SU-DHL-6 (cell line): ENCODE data around the gene MFAP3L.

ENCODE experiments used
- H2AFZ ChIP-seq: fragments of 200-600 bp; sonication (generic); 2 replicates; pipeline ENCODE4 v1.6.1; 2014; ENCODE audit warnings: low read depth, mild to moderate bottlenecking, moderate library complexity, mixed read lengths, antibody characterized with exemption, low read length; ENCODE audit not compliant: severe bottlenecking
- H3F3A ChIP-seq: fragments of 200-600 bp; shearing (Covaris generic); 2 replicates; pipeline ENCODE4 v1.6.0; 2016; ENCODE audit warnings: antibody characterized with exemption, mild to moderate bottlenecking; ENCODE audit not compliant: insufficient read depth
- H3K27ac ChIP-seq: fragments of 200-600 bp; sonication (generic); 2 replicates; pipeline ENCODE4 v1.5.1; 2016; ENCODE audit warnings: low read depth, mild to moderate bottlenecking, low read length, moderate library complexity, mixed read lengths
- H3K27me3 ChIP-seq: fragments of 200-600 bp; sonication (generic), shearing (Covaris generic); 2 replicates; pipeline ENCODE4 v1.6.0; 2014; ENCODE audit warnings: mild to moderate bottlenecking, low read length
- H3K36me3 ChIP-seq: fragments of 200-600 bp; sonication (generic); 2 replicates; pipeline ENCODE4 v1.6.1; 2014; ENCODE audit warnings: mild to moderate bottlenecking, low read length, mixed read lengths
- H3K4me2 ChIP-seq: fragments of 300-600, 200-600 bp; shearing (Covaris generic), sonication (generic); 2 replicates; pipeline ENCODE4 v1.6.0; 2014; ENCODE audit warnings: low read length, low read depth, mild to moderate bottlenecking; ENCODE audit not compliant: poor library complexity, severe bottlenecking
- H3K4me3 ChIP-seq: fragments of 200-600 bp; sonication (generic); 2 replicates; pipeline ENCODE4 v1.5.1; 2014; ENCODE audit warnings: antibody characterized with exemption, low read length, mild to moderate bottlenecking, mixed read lengths; ENCODE audit not compliant: insufficient read depth, poor library complexity, severe bottlenecking
- H3K79me2 ChIP-seq: fragments of 200-600 bp; sonication (generic); 2 replicates; pipeline ENCODE4 v1.6.1; 2014; ENCODE audit warnings: mild to moderate bottlenecking, low read length, moderate library complexity; ENCODE audit not compliant: insufficient read depth
- H3K9ac ChIP-seq: fragments of 200-600 bp; sonication (generic); 2 replicates; pipeline ENCODE4 v1.7.0; 2014; ENCODE audit warnings: mild to moderate bottlenecking, low read length
- H3K9me2 ChIP-seq: fragments of 200-600 bp; sonication (generic); replicated peaks from 2 replicates; pipeline ENCODE4 v1.6.1; 2014; ENCODE audit warnings: low read length; ENCODE audit not compliant: insufficient read depth
- H3K9me3 ChIP-seq: fragments of 200-600 bp; sonication (generic); 2 replicates; pipeline ENCODE4 v1.6.1; 2014; ENCODE audit warnings: low read length, mixed read lengths; ENCODE audit not compliant: insufficient read depth
- H4K20me1 ChIP-seq: fragments of 200-600 bp; sonication (generic); 2 replicates; pipeline ENCODE4 v1.6.1; 2014; ENCODE audit warnings: low read depth, mild to moderate bottlenecking, antibody characterized with exemption, low read length, moderate library complexity, mixed read lengths
- CTCF ChIP-seq: fragments of 200-600 bp; sonication (generic); IDR thresholded peaks from one replicate; pipeline ENCODE4 v1.5.1; 2017; ENCODE audit warnings: antibody characterized with exemption, mild to moderate bottlenecking, low read length, moderate library complexity; ENCODE audit not compliant: insufficient read depth, poor library complexity, severe bottlenecking
- EZH2phosphoT487 ChIP-seq: fragments of 200-600 bp; sonication (generic), shearing (Covaris generic); conservative IDR thresholded peaks from 2 replicates; pipeline ENCODE4 v1.6.1; 2018; ENCODE audit warnings: mild to moderate bottlenecking, antibody characterized with exemption, low read length, moderate library complexity, mixed read lengths

The MFAP3L gene

GRCh38 chr4:169975838-169976796 is 50.1 kb downstream of the MFAP3L start:
- H3K9me2 ChIP-seq, result no peaks in the 10 kb centered on the region
- no peaks in the 10 kb centered on the region for H3K27me3 ChIP-seq
- H3K9me3 ChIP-seq, result no peaks in the 10 kb centered on the region
- H3K27ac ChIP-seq, result no peak overlapping the region
- no peak overlapping the region for H3K4me2 ChIP-seq
- no peak overlapping the region for H3K4me3 ChIP-seq
- TF ChIP-seq CTCF (no peak), EZH2phosphoT487 (no peak)
- no peak overlapping the region for H2AFZ ChIP-seq
- no peak overlapping the region for H3K9ac ChIP-seq
- no peaks in the 10 kb centered on the region for H3K36me3 ChIP-seq
- no peaks in the 10 kb centered on the region for H4K20me1 ChIP-seq
- H3F3A ChIP-seq, result no peaks in the 10 kb centered on the region
- no peaks in the 10 kb centered on the region for H3K79me2 ChIP-seq

GRCh38 chr4:169975131-169975837 is 50.9 kb downstream of the MFAP3L start:
- H4K20me1 ChIP-seq, result no peaks in the 10 kb centered on the region
- no peaks in the 10 kb centered on the region for H3K27me3 ChIP-seq
- no peaks in the 10 kb centered on the region for H3K36me3 ChIP-seq
- TF ChIP-seq EZH2phosphoT487 (no peak), CTCF (no peak)
- no peak overlapping the region for H3K4me2 ChIP-seq
- H3K9ac ChIP-seq, result no peak overlapping the region
- no peak overlapping the region for H2AFZ ChIP-seq
- H3F3A ChIP-seq, result no peaks in the 10 kb centered on the region
- no peaks in the 10 kb centered on the region for H3K79me2 ChIP-seq
- no peak overlapping the region for H3K4me3 ChIP-seq
- no peaks in the 10 kb centered on the region for H3K9me3 ChIP-seq
- no peak overlapping the region for H3K27ac ChIP-seq
- H3K9me2 ChIP-seq, result no peaks in the 10 kb centered on the region

- H4K20me1 ChIP-seq, result no peaks in the 10 kb centered on the region
- H3F3A ChIP-seq, result no peaks in the 10 kb centered on the region
- no peak overlapping the region for H3K9ac ChIP-seq
- no peaks in the 10 kb centered on the region for H3K36me3 ChIP-seq
- H3K4me3 ChIP-seq, result no peak overlapping the region
- H2AFZ ChIP-seq, result no peak overlapping the region
- H3K9me3 ChIP-seq, result no peaks in the 10 kb centered on the region
- no peaks in the 10 kb centered on the region for H3K79me2 ChIP-seq
- H3K27ac ChIP-seq, result no peak overlapping the region
- H3K27me3 ChIP-seq, result no peaks in the 10 kb centered on the region
- no peak overlapping the region for H3K4me2 ChIP-seq
- no peaks in the 10 kb centered on the region for H3K9me2 ChIP-seq
- TF ChIP-seq EZH2phosphoT487, result no peak
- TF ChIP-seq CTCF, result no peak
Observed at GRCh38 chr4:169971456-169972015, 54.7 kb downstream of the MFAP3L start.
